HepG2 (cell line): ENCODE results near the gene NVL. TPM values are rescaled to one million over a fixed set of nuclear protein-coding genes. Genes with fewer than 3 reads are reported as not detected.
A peak's percentile ranks its signal among the peaks of the same experiment; 100 is the strongest.

Experiments used
- CBX1 ChIP-seq: IDR thresholded peaks from one replicate; pipeline ENCODE4 v1.6.1; 2016; ENCODE audit warnings: antibody characterized with exemption, low read depth
- CCAR2 ChIP-seq: fragments of 200-400 bp; formaldehyde crosslinking; optimal IDR thresholded peaks from 2 replicates; pipeline ENCODE3; 2018; ENCODE audit warnings: low read depth, mild to moderate bottlenecking, low read length, moderate library complexity
- CENPBD1 ChIP-seq: sonication (generic); formaldehyde crosslinking; IDR thresholded peaks from 2 replicates; pipeline ENCODE4 v1.8.0; 2022; ENCODE audit warnings: missing genetic modification reagents, low read depth, mild to moderate bottlenecking, borderline replicate concordance
- FOXP4 ChIP-seq: sonication (generic); formaldehyde crosslinking; IDR thresholded peaks from 2 replicates; pipeline ENCODE4 v1.4.0; 2020; ENCODE audit warnings: missing genetic modification reagents
- GATAD2A ChIP-seq: IDR thresholded peaks from 2 replicates; pipeline ENCODE4 v1.6.1; 2016
- HNF4G ChIP-seq, 2 experiments: sonication (generic) in 1 of 2; formaldehyde crosslinking in 1 of 2; IDR thresholded peaks; 2 replicates each; pipeline versions ENCODE4 v1.4.0 to v1.6.1; 2011 to 2020; ENCODE audit warnings: borderline replicate concordance in 2 of 2, low read depth in 2 of 2, mild to moderate bottlenecking in 2 of 2, low read length in 1 of 2, missing genetic modification reagents in 1 of 2, moderate library complexity in 1 of 2
- IKZF1 ChIP-seq: fragments of 450-650 bp; IDR thresholded peaks from 2 replicates; pipeline ENCODE4 v1.7.1; 2016
- IKZF5 ChIP-seq: IDR thresholded peaks from 2 replicates; pipeline ENCODE4 v1.6.1; 2018; ENCODE audit warnings: missing genetic modification reagents, mild to moderate bottlenecking, missing compliant biosample characterization
- KAT7 ChIP-seq: IDR thresholded peaks from 2 replicates; pipeline ENCODE4 v1.6.1; 2018; ENCODE audit warnings: borderline replicate concordance, missing compliant biosample characterization
- NAIF1 ChIP-seq: sonication (generic); formaldehyde crosslinking; IDR thresholded peaks from 2 replicates; pipeline ENCODE4 v1.5.0; 2020; ENCODE audit warnings: mild to moderate bottlenecking, missing genetic modification reagents, borderline replicate concordance
- NFYB ChIP-seq: sonication (generic); formaldehyde crosslinking; IDR thresholded peaks from 2 replicates; pipeline ENCODE4 v1.4.0; 2020; ENCODE audit warnings: missing genetic modification reagents
- NKX3-1 ChIP-seq: sonication (generic); formaldehyde crosslinking; IDR thresholded peaks from 2 replicates; pipeline ENCODE4 v1.5.0; 2020; ENCODE audit warnings: missing genetic modification reagents
- SNAPC2 ChIP-seq: sonication (generic); formaldehyde crosslinking; IDR thresholded peaks from 2 replicates; pipeline ENCODE4 v1.8.1; 2022; ENCODE audit warnings: mild to moderate bottlenecking, missing genetic modification reagents
- SP140L ChIP-seq: sonication (generic); formaldehyde crosslinking; IDR thresholded peaks from 2 replicates; pipeline ENCODE4 v1.4.0; 2020; ENCODE audit warnings: missing genetic modification reagents, borderline replicate concordance
- ZNF407 ChIP-seq: sonication (generic); formaldehyde crosslinking; IDR thresholded peaks from one replicate; pipeline ENCODE4 v1.5.1; 2020; ENCODE audit warnings: mild to moderate bottlenecking, missing genetic modification reagents; ENCODE audit errors: not compliant biosample characterization
- ZNF430 ChIP-seq: sonication (generic); formaldehyde crosslinking; IDR thresholded peaks from 2 replicates; pipeline ENCODE4 v1.9.0; 2021; ENCODE audit warnings: mild to moderate bottlenecking, missing genetic modification reagents
- ZNF841 ChIP-seq: sonication (generic); formaldehyde crosslinking; IDR thresholded peaks from 2 replicates; pipeline ENCODE4 v1.8.1; 2023; ENCODE audit warnings: missing genetic modification reagents, borderline replicate concordance
- polyA plus RNA-seq, 8 experiments: library from polyadenylated mRNA; depleted of rRNA in 3 of 8; stranded (reverse) in 7 of 8; unstranded in 1 of 8; fragments of >200 nt; fragmentation: Illumina TruSeq in 4 of 8; extraction: Trizol in 4 of 8; gene quantifications; 2 replicates each; pipeline versions ENCODE4 v1.2.1 to v1.2.3, GENCODE V29; 2011 to 2016; ENCODE audit warnings: low read depth in 4 of 8, missing spikeins in 1 of 8, mixed read lengths in 1 of 8; ENCODE audit not compliant: insufficient read depth in 1 of 8
- total RNA-seq, 5 experiments: library from RNA; depleted of rRNA; stranded (reverse); fragments of >200 nt; fragmentation: Illumina TruSeq; extraction: Trizol; gene quantifications; 2 replicates each; pipeline ENCODE4 v1.2.3, GENCODE V29; 2016; ENCODE audit warnings: low read depth in 1 of 5

Gene NVL
- total and polyA plus RNA-seq, 2 of the 13 experiments (the other 11 are each of a cell fraction or from before 2014, with no cell fraction given), result 8.3 to 21.0 TPM

- TF ChIP-seq ZNF407 (CRISPR knock-in tag) (peak; percentile 60), CENPBD1 (no peak), IKZF5 (CRISPR knock-in tag) (peak; percentile 69), IKZF1 (no peak), SNAPC2 (CRISPR knock-in tag) (peak; percentile 60; the same call in 1 of the 2 replicates), NAIF1 (CRISPR knock-in tag) (no peak), KAT7 (CRISPR knock-in tag) (no peak), CBX1 (no peak), CCAR2 (no peak), ZNF841 (CRISPR knock-in tag) (no peak), HNF4G (IDR thresholded peaks at IDR 0.05; ENCODE audit: borderline replicate concordance, low read depth, low read length) (no peak), HNF4G (CRISPR knock-in tag; IDR thresholded peaks at IDR 0.05; ENCODE audit: borderline replicate concordance, low read depth) (no peak), GATAD2A (CRISPR knock-in tag) (peak; percentile 38), ZNF430 (CRISPR knock-in tag) (peak; percentile 76; the same call in 1 of the 2 replicates), FOXP4 (0 out of 2 replicates have a peak, but pooled peaks have one; percentile 28), NKX3-1 (CRISPR knock-in tag) (no peak), NFYB (CRISPR knock-in tag) (peak; percentile 74), SP140L (CRISPR knock-in tag) (no peak)
Observed at GRCh38 chr1:224329842-224330753, at the start of gene NVL (continued).
